Peyer's patch (tissue), 4 donors: ENCODE results near the gene EXOC4. TPM values are rescaled to one million over a fixed set of nuclear protein-coding genes. Genes with fewer than 3 reads are reported as not detected.
A peak's percentile ranks its signal among the peaks of the same experiment; 100 is the strongest.

Experiments used
- DNase-seq, 3 donors: peaks; one replicate each; pipeline ENCODE4 v3.0.0-alpha.2; 2017 to 2019
- H3K27ac ChIP-seq, 4 donors: fragments of 200-600 bp; sonication (generic); one replicate each; pipeline ENCODE4 v1.5.1; 2016 to 2019
- H3K27me3 ChIP-seq, 2 donors: fragments of 200-600 bp; sonication (generic); one replicate each; pipeline ENCODE4 v1.5.1; 2019
- H3K36me3 ChIP-seq, 3 donors: fragments of 200-600 bp; sonication (generic); one replicate each; pipeline ENCODE4 v1.5.1; 2016 to 2019
- H3K4me1 ChIP-seq, 4 donors: fragments of 200-600 bp; sonication (generic); one replicate each; pipeline ENCODE4 v1.5.1; 2016 to 2019
- H3K4me3 ChIP-seq, 4 donors: fragments of 200-600 bp; sonication (generic); 1 replicate in 3 of 4; 2 replicates in 1 of 4; pipeline ENCODE4 v1.5.1; 2016 to 2019; ENCODE audit warnings: mild to moderate bottlenecking in 1 of 4
- H3K9me3 ChIP-seq, 4 donors: fragments of 200-600 bp; sonication (generic); one replicate each; pipeline ENCODE4 v1.5.1; 2016 to 2019; ENCODE audit warnings: mild to moderate bottlenecking in 1 of 4
- CTCF ChIP-seq, 6 experiments: fragments of 450-650 bp in 4 of 6; fragments of 200-600 bp in 2 of 6; sonication (generic) in 1 of 6; IDR thresholded peaks; one replicate each; pipeline ENCODE4 v1.5.1; 2017 to 2019; ENCODE audit warnings: antibody characterized with exemption in 6 of 6, mild to moderate bottlenecking in 3 of 6, moderate library complexity in 1 of 6
- POLR2A ChIP-seq, 2 donors: fragments of 450-650 bp; IDR thresholded peaks; one replicate each; pipeline ENCODE4 v1.5.1; 2017; ENCODE audit warnings: antibody characterized with exemption in 2 of 2, mild to moderate bottlenecking in 2 of 2, moderate library complexity in 2 of 2
- total RNA-seq, 4 donors: library from RNA; depleted of rRNA; stranded (reverse); fragments of >200 nt; gene quantifications; one replicate each; pipeline ENCODE4 v1.1.0, GENCODE V29; 2016

Gene EXOC4
- total RNA-seq, 4 donors from 2014 or later, result 128 to 502 (median 141) TPM

- no peak overlapping the region for H3K4me3 ChIP-seq
- DNase-seq, result no peak
- H3K36me3 ChIP-seq, result peaks cover 0 to 2% (median 0%) of the 10 kb centered on the region in 3 donors
- H3K27me3 ChIP-seq, result no peaks in the 10 kb centered on the region
- H3K27ac ChIP-seq, result no peak overlapping the region
- no peaks in the 10 kb centered on the region for H3K4me1 ChIP-seq
- no peaks in the 10 kb centered on the region for H3K9me3 ChIP-seq
- TF ChIP-seq CTCF (IDR thresholded peaks at IDR 0.05) (no peak), POLR2A (IDR thresholded peaks at IDR 0.05) (no peak)
Observed at GRCh38 chr7:133331861-133332260, 79.0 kb downstream of the EXOC4 start.

DNA sequence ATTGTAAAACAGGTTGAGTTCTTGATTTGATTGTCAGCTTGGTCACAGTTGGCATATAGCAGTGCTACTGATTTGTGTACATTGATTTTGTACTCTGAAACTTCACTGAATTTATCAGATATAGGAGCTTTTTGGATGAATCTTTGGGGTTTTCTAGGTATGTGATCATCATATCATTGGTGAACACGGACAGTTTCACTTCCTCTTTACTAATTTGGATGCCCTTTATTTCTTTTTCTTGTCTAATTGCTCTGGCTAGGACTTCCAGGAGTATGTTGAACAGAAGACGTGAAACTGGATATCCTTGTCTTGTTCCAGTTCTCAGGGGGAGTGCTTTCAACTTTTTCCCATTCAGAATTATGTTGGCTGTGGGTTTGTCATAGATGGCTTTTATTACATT is 86.9 kb downstream of the EXOC4 start:
- TF ChIP-seq CTCF (IDR thresholded peaks at IDR 0.05) (no peak), POLR2A (IDR thresholded peaks at IDR 0.05) (no peak)
- no peak for DNase-seq
- Histone ChIP-seq H3K9me3 (peaks cover 0 to 11% (median 0%) of the 10 kb centered on the region in 4 donors), H3K36me3 (peaks cover 0 to 4% (median 0%) of the 10 kb centered on the region in 3 donors), H3K27me3 (no peaks in the 10 kb centered on the region), H3K4me3 (no peak overlapping the region), H3K4me1 (no peaks in the 10 kb centered on the region), H3K27ac (no peak overlapping the region)

DNA sequence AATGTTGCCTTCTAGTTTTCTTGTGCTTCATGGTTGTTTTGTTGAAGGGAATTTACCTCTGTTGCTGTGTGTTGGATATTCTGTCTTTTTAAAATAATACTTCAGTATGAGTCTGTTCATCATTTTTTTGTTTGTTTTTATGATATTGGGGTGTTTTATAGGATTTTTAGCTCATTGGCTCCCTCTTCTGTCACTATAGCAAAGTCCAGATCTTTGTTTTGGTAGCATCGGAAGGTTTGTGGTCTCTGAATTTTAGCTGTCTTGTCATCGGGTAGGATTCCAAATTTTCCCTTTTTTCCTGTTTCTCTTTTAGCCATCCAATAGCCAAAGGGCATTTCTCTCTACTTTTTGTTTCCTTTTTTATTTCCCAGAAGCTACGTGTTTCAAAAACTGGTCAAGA is 91.4 kb downstream of the EXOC4 start:
- Histone ChIP-seq H3K4me3 (no peak overlapping the region), H3K9me3 (peaks cover 0 to 8% (median 0%) of the 10 kb centered on the region in 4 donors), H3K27me3 (no peaks in the 10 kb centered on the region), H3K4me1 (no peaks in the 10 kb centered on the region), H3K36me3 (no peaks in the 10 kb centered on the region), H3K27ac (no peak overlapping the region)
- peak in 3 of 6 experiments; percentile 11 to 15 (median 13) for TF ChIP-seq CTCF (IDR thresholded peaks at IDR 0.05)
- no peak for TF ChIP-seq POLR2A (IDR thresholded peaks at IDR 0.05)
- DNase-seq, result no peak

DNA sequence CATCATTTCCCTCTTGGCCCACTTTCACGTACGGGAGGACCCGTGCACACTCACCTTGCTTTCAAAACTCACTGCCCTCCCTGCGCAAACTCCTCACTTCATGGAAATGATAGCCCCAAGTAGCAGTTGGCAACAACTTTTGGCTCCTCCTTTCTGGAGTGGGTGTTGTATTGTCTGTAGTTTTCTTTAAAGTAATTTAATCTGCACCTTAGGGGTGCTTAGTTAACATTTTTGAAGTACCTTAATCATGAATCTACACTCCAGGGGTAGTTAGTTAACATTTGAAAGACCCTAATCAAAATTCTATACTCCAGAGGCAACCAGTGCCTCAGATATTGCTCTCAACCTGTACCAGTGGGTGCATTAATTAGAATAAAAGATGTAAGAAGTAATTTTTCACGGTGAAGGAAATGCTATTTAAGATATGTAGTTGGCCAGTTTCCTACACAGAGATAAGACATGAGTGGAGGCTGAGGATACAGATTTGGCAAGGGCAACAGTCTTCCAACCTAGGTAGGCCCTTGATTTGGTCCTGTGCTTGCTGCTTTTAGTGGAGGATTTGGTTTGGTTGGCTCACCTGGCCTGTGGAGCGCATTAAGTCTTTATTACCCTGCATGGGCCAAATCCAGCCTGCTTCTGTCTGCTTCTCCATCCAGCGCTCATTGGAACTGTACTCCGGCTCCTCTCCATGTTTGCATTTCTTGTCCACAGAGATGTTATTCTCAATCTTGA is 93.0 kb downstream of the EXOC4 start:
- H3K9me3 ChIP-seq, result peaks cover 0 to 2% (median 0%) of the 10 kb centered on the region in 4 donors
- TF ChIP-seq CTCF (IDR thresholded peaks at IDR 0.05) (no peak), POLR2A (IDR thresholded peaks at IDR 0.05) (no peak)
- no peaks in the 10 kb centered on the region for H3K36me3 ChIP-seq
- H3K4me3 ChIP-seq, result no peak overlapping the region
- no peaks in the 10 kb centered on the region for H3K27me3 ChIP-seq
- no peak for DNase-seq
- H3K4me1 ChIP-seq, result no peaks in the 10 kb centered on the region
- H3K27ac ChIP-seq, result no peak overlapping the region

DNA sequence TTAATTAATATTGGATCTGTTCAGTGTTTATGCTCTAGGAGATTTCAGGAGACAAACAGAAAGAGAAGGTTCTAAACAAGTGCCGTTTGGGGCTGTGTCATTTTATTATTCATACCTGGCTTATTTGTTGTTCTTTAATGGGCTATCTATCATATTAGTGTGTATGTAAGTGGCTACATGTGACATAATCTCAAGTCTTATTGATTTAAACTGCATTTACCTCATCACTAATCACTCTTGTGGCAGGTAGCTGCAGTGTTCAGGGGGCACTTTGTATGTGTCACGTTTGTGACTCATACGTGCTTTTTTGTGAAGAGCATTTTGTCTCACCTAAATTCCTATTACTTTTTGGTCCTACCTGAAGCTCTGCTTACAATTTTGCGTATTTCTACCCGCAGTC is 95.4 kb downstream of the EXOC4 start:
- H3K36me3 ChIP-seq, result no peaks in the 10 kb centered on the region
- no peak for TF ChIP-seq POLR2A (IDR thresholded peaks at IDR 0.05)
- no peak for TF ChIP-seq CTCF (IDR thresholded peaks at IDR 0.05)

More for the DNA sequence above, 95.4 kb downstream of the EXOC4 start:
- no peak for DNase-seq
- no peak overlapping the region for H3K4me3 ChIP-seq
- H3K27me3 ChIP-seq, result no peaks in the 10 kb centered on the region
- H3K4me1 ChIP-seq, result no peaks in the 10 kb centered on the region
- no peaks in the 10 kb centered on the region for H3K9me3 ChIP-seq
- no peak overlapping the region for H3K27ac ChIP-seq
